Daoy (cell line): ENCODE results near the gene SMARCD1. TPM values are rescaled to one million over a fixed set of nuclear protein-coding genes. Genes with fewer than 3 reads are reported as not detected.
"Not testable (repeated sequence)": the region's sequence is repeated elsewhere in the genome, so short reads cannot be mapped to it uniquely, and the experiment has no call there.

Experiments
- DNase-seq: peaks from one replicate; pipeline ENCODE4 v3.0.0-alpha.2; 2015; ENCODE audit warnings: low read depth
- total RNA-seq: library from RNA; depleted of rRNA; stranded (reverse); fragments of >200 nt; shearing (Covaris generic); gene quantifications from 2 replicates; pipeline ENCODE4 v1.2.3, GENCODE V29; 2014; rRNA removed

The SMARCD1 gene
- total RNA-seq, 1 experiment from 2014 or later, result 98.4 TPM

- DNase-seq, result no peak
Measured at GRCh38 chr12:50142993-50143392, 57.9 kb downstream of the SMARCD1 start.

- DNase-seq, result no peak
Measured at GRCh38 chr12:50145439-50145838, 60.3 kb downstream of the SMARCD1 start.

GRCh38 chr12:50147281-50147680 is 62.1 kb downstream of the SMARCD1 start:
- DNase-seq, result no peak

GRCh38 chr12:50148011-50148410 is 62.9 kb downstream of the SMARCD1 start:
- DNase-seq, result not testable (repeated sequence)

GRCh38 chr12:50149311-50149710 is 64.2 kb downstream of the SMARCD1 start:
- no peak for DNase-seq

Other genes with a start within 250 kb of the SMARCD1 start
- gene BCDIN3D, start 242.2 kb upstream of the SMARCD1 start, total RNA-seq, result 4.7 and 6.4 TPM in 2 replicates
- 0.34 TPM in 1 of 2 replicates, not detected in the other for gene FAIM2, start 181.4 kb upstream of the SMARCD1 start, total RNA-seq
- not detected in 2 replicates for gene AQP2, start 134.6 kb upstream of the SMARCD1 start, total RNA-seq
- not detected in 2 replicates for gene AQP5, start 123.5 kb upstream of the SMARCD1 start, total RNA-seq
- gene AQP6, start 112.4 kb upstream of the SMARCD1 start, total RNA-seq, result 0.11 TPM in 1 of 2 replicates, not detected in the other
- 223 and 292 TPM in 2 replicates for gene RACGAP1, start 59.8 kb upstream of the SMARCD1 start, total RNA-seq
- not detected in 2 replicates for gene ASIC1, start 27.7 kb upstream of the SMARCD1 start, total RNA-seq
- gene GPD1, start 18.7 kb downstream of the SMARCD1 start, total RNA-seq, result 0.29 TPM in 1 of 2 replicates, not detected in the other
- 48.5 and 67.8 TPM in 2 replicates for gene COX14, start 26.9 kb downstream of the SMARCD1 start, total RNA-seq
- gene CERS5, start 82.0 kb downstream of the SMARCD1 start, total RNA-seq, result 18.2 and 36.6 TPM in 2 replicates
- gene LIMA1, start 198.2 kb downstream of the SMARCD1 start, total RNA-seq, result 143 and 166 TPM in 2 replicates